CD4-positive, alpha-beta T cell (primary cell): ENCODE results near the gene SLC41A3. TPM values are rescaled to one million over a fixed set of nuclear protein-coding genes. Genes with fewer than 3 reads are reported as not detected.

Source experiments
- ATAC-seq: fragments of 200-7000 bp; cut with Tn5 transposase; one replicate; pipeline ENCODE4 v1.10.0; 2022; ENCODE audit warnings: mild to moderate bottlenecking; ENCODE audit not compliant: poor library complexity
- CTCF ChIA-PET: fragments of 350-600 bp; sonication (Branson Sonifier 250); formaldehyde crosslinking; loops from one replicate; lab custom pipeline; 2021; ENCODE audit warnings: antibody characterized with exemption, inconsistent platforms; lab: Charles Lee
- POLR2A ChIA-PET: fragments of 350-600 bp; sonication (Branson Sonifier 250); formaldehyde crosslinking; loops from one replicate; lab custom pipeline; 2021; ENCODE audit warnings: antibody characterized with exemption, inconsistent platforms; lab: Charles Lee
- DNase-seq, 14 experiments: peaks; one replicate each; pipeline ENCODE4 v3.0.0-alpha.2; 2013 to 2020; ENCODE audit warnings: mixed read lengths in 2 of 14
- H3K27ac ChIP-seq, 2 donors: one replicate each; pipeline versions ENCODE4 v1.5.1 to v1.7.0; 2013; ENCODE audit warnings: low read length in 2 of 2, low read depth in 1 of 2, mild to moderate bottlenecking in 1 of 2
- H3K27me3 ChIP-seq, 2 experiments: 1 replicate in 1 of 2; 2 replicates in 1 of 2; pipeline versions ENCODE4 v1.6.1 to v1.7.0; 2013; ENCODE audit warnings: low read length in 2 of 2, control low read depth in 1 of 2, mild to moderate bottlenecking in 1 of 2, moderate library complexity in 1 of 2; ENCODE audit not compliant: insufficient read depth in 2 of 2, control insufficient read depth in 1 of 2
- H3K36me3 ChIP-seq: one replicate; pipeline ENCODE4 v1.6.1; 2013; ENCODE audit warnings: low read length, control low read depth; ENCODE audit not compliant: insufficient read depth
- H3K4me1 ChIP-seq: one replicate; pipeline ENCODE4 v1.6.1; 2013; ENCODE audit warnings: low read length, control low read depth; ENCODE audit not compliant: insufficient read depth
- H3K4me3 ChIP-seq: one replicate; pipeline ENCODE4 v1.5.1; 2013; ENCODE audit warnings: mild to moderate bottlenecking, low read length, moderate library complexity
- H3K9me3 ChIP-seq, 2 experiments: 1 replicate in 1 of 2; 2 replicates in 1 of 2; pipeline versions ENCODE4 v1.6.1 to v1.7.0; 2013; ENCODE audit warnings: low read length in 2 of 2, mild to moderate bottlenecking in 2 of 2, control low read depth in 1 of 2, moderate library complexity in 1 of 2; ENCODE audit not compliant: control insufficient read depth in 1 of 2, insufficient read depth in 1 of 2
- H3K27ac Mint-ChIP-seq: one replicate; pipeline ENCODE4 v1.8.0; 2020; ENCODE audit warnings: mixed read lengths
- H3K27me3 Mint-ChIP-seq: one replicate; pipeline ENCODE4 v1.8.0; 2021; ENCODE audit warnings: mixed read lengths
- H3K36me3 Mint-ChIP-seq: one replicate; pipeline ENCODE4 v1.8.0; 2021; ENCODE audit warnings: low read depth, mixed read lengths
- H3K4me1 Mint-ChIP-seq: one replicate; pipeline ENCODE4 v1.8.0; 2021; ENCODE audit warnings: low read depth, mixed read lengths
- H3K4me3 Mint-ChIP-seq: one replicate; pipeline ENCODE4 v1.8.0; 2020; ENCODE audit warnings: mild to moderate bottlenecking, mixed read lengths
- H3K9me3 Mint-ChIP-seq: one replicate; pipeline ENCODE4 v1.8.0; 2020; ENCODE audit warnings: mixed read lengths
- CTCF ChIP-seq: fragments of 200-600 bp; IDR thresholded peaks from one replicate; pipeline ENCODE4 v1.8.0; 2022; ENCODE audit warnings: antibody characterized with exemption, mild to moderate bottlenecking
- intact Hi-C, 2 experiments: fragments of 100-400 bp; cut with DNase I in 1 of 2; cut with micrococcal nuclease in 1 of 2; formaldehyde crosslinking; loops; one replicate each; pipeline versions ENCODE4 v1.15.1 to v1.9.0; 2023 to 2025; cut with DNase I, micrococcal nuclease
- total RNA-seq, 174 experiments: library from RNA in 2 of 174; stranded (reverse) in 2 of 174; gene quantifications; one replicate each; pipeline ENCODE4 v1.2.3 and lab custom pipeline; 2021 to 2026

The SLC41A3 gene
- total RNA-seq, 2 experiments from 2014 or later = 26.5 to 29.1 TPM

GRCh38 chr3:126064627-126065258, 19.2 kb downstream of the SLC41A3 start:
- Histone ChIP-seq H3K4me1 (peaks cover 18% of the 10 kb centered on the region), H3K36me3 (peaks cover 8% of the 10 kb centered on the region), H3K4me3 (no peak overlapping the region), H3K27ac (no peak overlapping the region), H3K9me3 (no peaks in the 10 kb centered on the region), H3K27me3 (no peaks in the 10 kb centered on the region)
- no peaks in the 10 kb centered on the region for H3K9me3 Mint-ChIP-seq
- no peak overlapping the region for H3K4me3 Mint-ChIP-seq
- H3K4me1 Mint-ChIP-seq = peaks cover 23% of the 10 kb centered on the region
- H3K36me3 Mint-ChIP-seq = peaks cover 25% of the 10 kb centered on the region
- DNase-seq = no peak
- ATAC-seq = no peak
- no peaks in the 10 kb centered on the region for H3K27me3 Mint-ChIP-seq
- intact Hi-C loops = no loop called here
- no peak for TF ChIP-seq CTCF
- POLR2A ChIA-PET = no interaction called here
- no peak overlapping the region for H3K27ac Mint-ChIP-seq
- CTCF ChIA-PET = no interaction called here

GRCh38 chr3:126063358-126063965, 20.5 kb downstream of the SLC41A3 start:
- H3K36me3 Mint-ChIP-seq = peaks cover 26% of the 10 kb centered on the region
- H3K9me3 ChIP-seq = no peaks in the 10 kb centered on the region
- ATAC-seq = no peak
- peaks cover 23% of the 10 kb centered on the region for H3K4me1 Mint-ChIP-seq
- H3K4me3 ChIP-seq = no peak overlapping the region
- H3K9me3 Mint-ChIP-seq = no peaks in the 10 kb centered on the region
- H3K27ac Mint-ChIP-seq = no peak overlapping the region
- H3K27me3 Mint-ChIP-seq = no peaks in the 10 kb centered on the region
- no peak overlapping the region for H3K4me3 Mint-ChIP-seq
- TF ChIP-seq CTCF = no peak
- DNase-seq = no peak
- H3K27me3 ChIP-seq = no peaks in the 10 kb centered on the region
- ChIA-PET CTCF (no interaction called here), POLR2A (interaction anchor here (1.2 kb wide), 1 partner anchor 21 kb away, joined by 5 read pairs; the partner anchor contains the start of gene SLC41A3)
- H3K27ac ChIP-seq = no peak overlapping the region
- H3K36me3 ChIP-seq = peaks cover 12% of the 10 kb centered on the region
- peaks cover 18% of the 10 kb centered on the region for H3K4me1 ChIP-seq
- intact Hi-C loops = no loop called here

- no peaks in the 10 kb centered on the region for H3K27me3 Mint-ChIP-seq
- CTCF ChIA-PET = no interaction called here
- POLR2A ChIA-PET = no interaction called here
- H3K9me3 ChIP-seq = no peaks in the 10 kb centered on the region
- H3K4me3 ChIP-seq = no peak overlapping the region
- TF ChIP-seq CTCF = no peak
- no peak overlapping the region for H3K4me3 Mint-ChIP-seq
- H3K36me3 ChIP-seq = peaks cover 6% of the 10 kb centered on the region
- DNase-seq = no peak
- peaks cover 23% of the 10 kb centered on the region for H3K4me1 Mint-ChIP-seq
- H3K4me1 ChIP-seq = peaks cover 18% of the 10 kb centered on the region
- intact Hi-C loops = no loop called here
- H3K36me3 Mint-ChIP-seq = peaks cover 22% of the 10 kb centered on the region
- no peaks in the 10 kb centered on the region for H3K27me3 ChIP-seq
- H3K27ac Mint-ChIP-seq = no peak overlapping the region
- ATAC-seq = no peak
- no peaks in the 10 kb centered on the region for H3K9me3 Mint-ChIP-seq
- H3K27ac ChIP-seq = no peak overlapping the region
These were observed 22.5 kb downstream of the SLC41A3 start for GRCh38 chr3:126061301-126062032.
